Measurements from ENCODE around the gene ARMS2.

GRCh38 chr10:122500194-122500593, 45.7 kb downstream of the ARMS2 start:
- TF ChIP-seq CTCF (IDR thresholded peaks at IDR 0.05; ENCODE audit: low read depth, low read length) = no peak
- TF ChIP-seq EZH2phosphoT487 (IDR thresholded peaks at IDR 0.05; ENCODE audit: low read depth) = no peak

Data from OCI-LY3 (cell line).